HG03521 (cell line): ENCODE measurements around the gene PRR5.
"Not testable (repeated sequence)": the region's sequence is repeated elsewhere in the genome, so short reads cannot be mapped to it uniquely, and the experiment has no call there.

Experiments
- ATAC-seq: cut with Tn5 transposase; IDR thresholded peaks from one replicate; pipeline ENCODE4 v1.9.1; 2021; ENCODE audit warnings: mild to moderate bottlenecking, moderate library complexity; ENCODE audit not compliant: unreplicated experiment

Gene PRR5

DNA sequence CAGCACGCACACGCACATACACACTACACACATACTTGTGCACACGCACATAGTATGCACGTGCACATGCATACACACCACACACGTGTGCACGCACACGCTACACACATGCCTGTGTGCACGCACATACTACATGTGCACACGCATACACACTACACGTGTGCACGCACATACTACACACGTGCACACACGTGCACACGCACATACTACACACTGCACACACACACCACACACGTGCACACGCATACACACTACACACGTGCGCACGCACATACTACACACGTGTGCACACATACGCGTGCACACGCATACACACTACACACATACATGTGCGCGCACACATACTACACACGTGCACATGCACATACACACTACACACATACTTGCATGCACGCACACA is 30.7 kb downstream of the PRR5 start:
- no peak for ATAC-seq

DNA sequence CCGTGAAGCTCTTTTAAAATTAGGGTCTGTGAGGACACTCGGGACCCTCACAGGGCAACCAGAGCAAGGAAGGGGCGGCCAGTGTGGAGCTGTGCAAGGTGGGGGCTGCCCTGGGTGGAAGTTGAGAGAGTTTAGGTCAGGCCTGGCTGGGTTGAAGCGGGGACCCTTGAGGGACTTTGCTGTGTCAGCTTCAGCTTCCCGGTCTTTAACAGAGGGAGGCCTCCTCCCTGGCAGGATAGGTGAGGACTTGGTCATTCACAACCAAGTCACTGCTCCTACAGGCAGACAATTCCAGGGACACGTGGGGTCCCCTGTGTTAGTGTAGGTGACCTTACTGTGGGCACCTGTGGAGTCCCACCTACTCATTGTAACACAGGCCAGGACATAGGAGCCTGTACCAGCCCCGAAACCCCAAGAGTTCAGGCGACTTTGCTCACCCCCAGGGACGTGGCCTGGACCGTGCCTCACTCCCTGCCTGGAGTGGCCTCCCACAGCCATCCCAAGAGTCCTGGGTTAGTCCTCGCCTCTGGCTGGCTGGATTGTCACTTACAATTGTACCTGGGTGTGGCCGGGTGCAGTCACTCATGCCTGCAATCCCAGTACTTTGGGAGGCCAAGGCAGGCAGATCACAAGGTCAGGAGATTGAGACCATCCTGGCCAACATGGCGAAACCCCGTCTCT is 31.6 kb downstream of the PRR5 start:
- ATAC-seq, result no peak

DNA sequence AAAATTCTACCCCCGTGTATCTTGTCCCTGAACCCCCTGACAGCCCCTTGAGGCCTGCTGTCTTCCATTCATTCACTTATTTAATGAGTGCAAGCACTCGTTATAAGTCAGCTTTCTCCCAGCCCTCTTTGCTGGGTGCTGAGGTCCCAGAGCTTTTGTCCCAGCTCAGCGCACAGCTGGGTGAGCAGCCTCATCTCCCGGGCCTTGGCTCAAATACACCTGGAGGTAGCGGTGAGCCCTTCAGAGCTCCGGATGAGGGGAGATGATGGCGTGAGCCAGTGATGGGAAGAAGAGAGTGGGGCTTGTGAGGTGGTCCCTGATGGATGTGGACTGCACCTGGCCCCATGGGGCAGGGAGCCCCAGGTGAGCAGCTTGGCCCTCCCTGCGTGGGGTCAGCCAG is 32.3 kb downstream of the PRR5 start:
- ATAC-seq, result no peak

DNA sequence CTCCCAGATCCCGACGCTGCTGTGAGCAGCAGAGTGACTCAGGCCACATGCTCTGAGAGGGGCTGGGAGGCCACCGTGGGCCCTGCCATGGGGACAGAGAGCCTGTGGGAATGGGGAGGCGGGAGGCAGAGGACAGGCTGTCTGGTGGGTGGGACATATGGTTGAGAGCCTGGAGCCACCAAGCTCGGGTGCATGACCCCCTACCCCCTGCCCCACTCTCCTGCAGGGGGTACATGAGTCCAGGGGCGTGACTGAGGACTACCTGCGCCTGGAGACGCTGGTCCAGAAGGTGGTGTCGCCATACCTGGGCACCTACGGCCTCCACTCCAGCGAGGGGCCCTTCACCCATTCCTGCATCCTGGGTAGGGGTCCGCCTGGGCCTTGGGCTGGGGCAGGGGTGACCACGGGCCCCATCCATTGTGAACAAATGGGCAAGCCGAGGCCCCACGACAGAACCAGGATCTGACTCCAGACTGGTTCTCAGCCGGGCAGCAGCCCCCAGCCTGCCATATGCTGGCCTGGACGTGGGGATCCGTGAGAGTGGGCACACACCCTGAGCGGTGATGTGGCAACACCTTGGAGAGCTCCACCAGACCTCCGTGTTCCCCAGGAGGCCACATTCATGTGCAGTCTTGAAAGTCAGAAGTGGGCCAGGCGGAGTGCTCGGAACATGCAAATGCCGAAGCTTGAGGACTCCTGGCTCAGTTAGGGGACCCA is 33.0 kb downstream of the PRR5 start:
- no peak for ATAC-seq

DNA sequence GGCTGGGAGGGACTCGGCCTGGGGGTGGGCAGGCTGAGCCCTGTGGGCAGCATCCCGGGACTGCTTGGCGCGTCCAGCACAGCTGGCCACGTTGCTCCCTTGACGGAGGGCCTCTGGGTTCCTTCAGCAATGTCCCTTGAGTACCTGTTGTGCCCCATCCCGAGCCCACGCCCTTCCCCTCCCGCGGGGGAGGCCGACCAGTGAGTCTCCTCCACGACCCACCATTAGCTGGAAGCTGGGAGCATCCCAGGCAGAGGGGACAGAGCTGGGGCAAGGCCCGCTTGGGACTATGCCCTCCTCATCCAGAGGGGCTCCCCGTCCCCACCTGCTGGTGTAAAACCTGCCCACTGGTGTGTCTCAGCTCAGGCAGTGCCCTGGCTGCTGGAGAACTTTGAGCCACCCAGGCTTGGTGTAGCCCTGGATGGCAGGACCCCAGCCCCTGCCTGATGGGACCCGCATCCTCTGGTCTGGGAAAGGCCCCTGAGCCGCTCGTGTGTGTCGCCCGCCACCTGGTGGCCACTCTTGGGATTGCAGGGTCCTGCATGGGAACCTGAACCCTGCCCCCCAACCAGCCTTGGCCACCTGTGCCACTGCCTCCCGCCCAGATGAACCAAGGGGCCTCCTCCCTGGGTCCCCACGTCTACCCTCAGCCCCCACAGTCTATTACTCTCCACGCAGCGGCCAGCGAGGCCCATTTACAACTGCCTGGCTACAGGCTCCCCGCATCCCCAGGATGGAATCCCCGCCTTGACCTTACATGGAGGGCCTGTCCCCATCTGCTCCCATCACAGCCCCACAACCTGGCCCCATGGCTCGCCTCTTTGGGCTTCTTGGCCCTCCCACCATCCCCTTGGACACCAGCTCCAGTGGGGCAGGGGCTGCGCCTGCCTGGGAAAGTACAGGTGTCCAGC is 33.8 kb downstream of the PRR5 start:
- no peak for ATAC-seq

DNA sequence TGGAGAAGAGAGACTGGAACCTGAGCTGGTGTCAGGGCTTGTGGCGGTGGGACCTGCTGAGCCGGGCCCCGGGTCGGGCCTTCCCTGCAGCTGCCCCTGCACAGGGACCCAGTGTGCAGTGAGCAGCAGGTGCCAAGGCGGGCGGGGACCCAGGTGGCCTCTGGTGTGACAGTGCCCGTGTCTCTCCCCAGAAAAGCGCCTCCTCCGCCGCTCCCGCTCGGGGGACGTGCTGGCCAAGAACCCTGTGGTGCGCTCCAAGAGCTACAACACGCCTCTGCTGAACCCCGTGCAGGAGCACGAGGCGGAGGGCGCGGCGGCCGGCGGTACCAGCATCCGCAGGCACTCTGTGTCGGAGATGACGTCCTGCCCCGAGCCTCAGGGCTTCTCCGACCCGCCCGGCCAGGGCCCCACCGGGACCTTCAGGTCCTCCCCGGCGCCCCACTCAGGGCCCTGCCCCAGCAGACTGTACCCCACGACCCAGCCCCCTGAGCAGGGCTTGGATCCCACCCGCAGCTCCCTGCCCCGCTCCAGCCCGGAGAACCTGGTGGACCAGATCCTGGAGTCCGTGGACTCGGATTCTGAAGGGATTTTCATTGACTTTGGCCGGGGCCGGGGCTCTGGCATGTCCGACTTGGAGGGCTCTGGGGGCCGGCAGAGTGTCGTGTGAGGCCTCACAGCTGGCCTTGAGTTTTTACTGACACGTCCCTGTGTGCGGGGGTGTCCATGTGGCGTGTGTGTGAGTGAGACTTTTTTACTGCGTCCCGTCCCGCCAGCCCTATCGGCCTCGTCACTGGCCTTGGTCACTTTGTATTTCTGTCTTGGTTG is 34.8 kb downstream of the PRR5 start:
- no peak for ATAC-seq

DNA sequence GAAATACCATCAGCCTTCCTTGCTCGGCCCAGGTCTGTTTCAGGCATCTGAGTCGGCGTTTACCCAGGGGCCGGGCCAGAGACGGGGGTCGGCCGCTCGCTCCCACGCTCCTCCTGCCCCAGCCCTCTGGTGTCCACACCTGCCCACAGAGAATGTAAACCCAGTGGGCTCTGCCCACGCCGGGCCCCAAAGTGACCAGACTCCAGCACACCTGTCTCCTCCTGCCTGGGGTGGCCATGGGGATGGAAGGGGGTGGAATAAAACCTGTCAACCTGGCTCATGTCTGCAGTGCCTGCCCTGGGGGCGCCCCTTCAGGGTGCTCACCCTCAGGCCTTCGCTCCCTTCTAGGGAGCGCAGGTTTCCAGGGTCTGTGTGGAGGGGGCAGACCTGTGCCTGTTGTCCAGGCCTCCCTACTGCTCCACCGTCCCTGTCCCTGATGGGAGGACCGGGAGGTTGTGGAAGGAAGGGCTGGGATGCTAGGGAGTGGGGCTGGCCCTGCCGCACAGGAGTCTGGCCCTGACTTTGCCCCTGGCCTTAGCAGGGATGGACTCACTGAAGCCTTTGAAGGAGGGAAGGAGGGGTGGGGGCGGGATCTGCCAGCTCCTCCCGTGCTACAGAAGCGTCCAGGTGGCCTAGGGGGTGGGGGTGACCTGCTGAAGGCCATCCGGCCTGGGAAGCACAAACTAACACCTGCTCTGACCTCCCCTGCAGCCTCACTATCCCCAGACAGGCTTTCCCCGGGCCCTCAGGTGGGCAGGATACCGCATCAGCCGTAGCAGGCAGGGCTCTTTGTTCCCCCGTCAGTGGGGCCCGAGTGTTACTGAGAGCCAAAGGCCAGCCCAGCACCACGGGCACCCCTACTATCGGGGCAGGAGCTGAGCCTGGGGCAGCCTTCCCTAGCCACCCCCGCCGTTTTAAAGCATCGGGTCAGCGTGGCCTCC is 35.7 kb downstream of the PRR5 start:
- no peak for ATAC-seq

DNA sequence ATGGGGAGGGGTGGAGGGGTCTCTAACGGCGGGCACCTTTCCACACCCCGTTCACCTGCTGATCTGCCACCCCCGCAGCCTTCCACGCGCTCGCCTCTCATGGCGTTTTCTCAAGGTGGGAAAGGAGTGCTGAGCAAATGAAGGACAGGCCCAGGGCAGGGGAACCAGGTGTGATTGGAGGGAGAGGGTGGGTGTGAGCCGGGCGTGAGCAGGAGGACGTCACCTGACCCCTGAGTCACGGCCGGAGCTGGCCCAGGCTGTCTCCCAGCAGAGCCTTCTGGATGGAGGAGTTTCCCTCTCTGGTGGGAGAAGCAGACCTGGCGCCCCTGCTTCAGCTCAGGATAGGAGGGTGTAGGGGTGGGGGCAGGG is 36.3 kb downstream of the PRR5 start:
- no peak for ATAC-seq

DNA sequence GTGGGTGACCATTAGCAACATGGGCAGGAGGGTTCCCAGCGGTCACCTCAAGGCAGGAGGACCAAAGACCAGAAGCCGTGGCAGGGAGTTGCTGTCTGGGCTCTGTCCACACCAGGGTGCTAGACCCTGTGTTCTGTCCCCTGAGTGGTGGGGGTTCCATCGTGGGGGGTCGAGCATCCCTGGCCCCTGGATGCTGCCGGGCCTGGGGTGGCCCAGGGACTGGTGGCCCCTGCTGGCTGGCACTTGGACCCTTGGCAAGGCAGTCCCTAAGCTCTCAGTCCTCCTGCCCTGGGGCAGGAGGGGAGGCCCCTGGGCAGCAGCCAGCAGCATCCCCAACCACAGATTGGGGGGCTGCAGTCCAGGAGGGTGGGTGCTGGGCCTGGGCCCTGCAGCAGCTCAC is 37.0 kb downstream of the PRR5 start:
- no peak for ATAC-seq

DNA sequence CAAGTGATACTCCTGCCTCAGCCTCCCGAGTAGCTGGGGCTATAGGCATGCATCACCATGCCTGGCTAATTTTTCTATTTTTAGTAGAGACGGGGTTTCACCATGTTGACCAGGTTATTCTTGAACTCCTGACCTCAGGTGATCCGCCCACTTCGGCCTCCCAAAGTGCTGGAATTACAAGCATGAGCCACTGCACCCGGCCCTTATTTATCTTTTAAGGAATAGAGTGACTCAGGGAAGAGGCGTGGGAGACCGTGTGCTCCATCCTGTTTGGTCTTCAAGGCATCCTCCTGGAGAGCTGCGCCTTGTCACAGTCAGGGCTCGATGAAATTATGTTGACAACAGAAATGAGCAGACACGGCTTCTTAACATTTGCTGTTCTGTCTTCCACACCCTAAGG is 37.7 kb downstream of the PRR5 start:
- not testable (repeated sequence) for ATAC-seq

DNA sequence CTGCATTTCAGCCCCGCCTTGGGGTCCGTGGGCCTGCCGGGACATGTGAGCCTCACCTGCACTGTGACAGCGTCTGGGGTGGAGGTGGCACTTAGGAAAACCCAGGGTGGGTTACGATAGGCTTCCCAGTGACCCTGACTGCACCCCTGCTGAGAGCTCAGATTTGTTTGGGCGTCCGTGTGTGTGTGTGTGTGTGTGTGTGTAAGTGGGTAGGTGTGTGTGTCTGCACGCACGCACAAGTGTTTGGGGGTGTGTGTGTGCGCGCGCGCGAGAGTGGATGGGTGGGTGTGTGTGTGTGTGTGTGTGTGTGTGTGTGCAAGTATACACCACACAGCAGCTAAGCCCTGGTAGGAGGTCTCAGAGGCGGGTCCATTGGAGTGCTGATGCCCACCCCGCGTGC is 38.3 kb downstream of the PRR5 start:
- no peak for ATAC-seq

DNA sequence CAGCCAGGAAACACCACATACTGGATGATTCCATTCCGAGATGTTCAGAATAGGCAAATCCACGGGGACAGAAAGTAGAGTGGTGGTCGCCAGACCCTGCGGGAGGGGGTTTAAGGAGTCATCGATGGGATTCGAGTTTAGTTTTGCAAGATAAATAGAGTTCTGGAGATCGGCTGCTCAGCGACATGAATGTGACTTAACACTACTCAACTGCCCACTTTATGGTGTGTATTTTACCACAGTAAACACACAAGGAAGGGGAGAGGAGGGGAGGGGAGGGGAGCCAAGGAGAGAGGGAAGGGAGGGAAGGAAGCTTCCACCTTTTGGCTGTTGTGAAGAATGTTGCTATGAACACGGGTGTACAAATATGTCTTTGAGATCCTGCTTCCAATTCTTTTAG is 39.9 kb downstream of the PRR5 start:
- no peak for ATAC-seq

DNA sequence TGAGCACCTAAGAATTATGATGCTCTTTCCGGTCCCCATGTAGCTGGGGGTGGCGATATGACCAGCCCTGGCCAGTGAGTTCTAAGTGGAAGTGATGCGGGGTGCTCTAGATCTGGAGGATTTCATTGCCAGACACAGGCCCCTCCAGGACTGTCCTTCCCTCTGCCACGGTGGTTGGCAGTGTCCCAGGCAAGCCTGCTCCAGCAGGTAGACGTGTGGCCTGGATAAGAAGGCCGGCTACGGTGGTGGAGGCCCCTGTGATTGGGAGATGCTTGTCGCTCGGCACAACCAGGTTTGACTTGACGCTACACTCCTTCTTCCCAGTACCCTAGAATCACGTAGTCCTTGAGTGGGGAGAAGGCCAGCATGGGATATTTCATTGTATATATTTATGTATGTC is 41.2 kb downstream of the PRR5 start:
- no peak for ATAC-seq

DNA sequence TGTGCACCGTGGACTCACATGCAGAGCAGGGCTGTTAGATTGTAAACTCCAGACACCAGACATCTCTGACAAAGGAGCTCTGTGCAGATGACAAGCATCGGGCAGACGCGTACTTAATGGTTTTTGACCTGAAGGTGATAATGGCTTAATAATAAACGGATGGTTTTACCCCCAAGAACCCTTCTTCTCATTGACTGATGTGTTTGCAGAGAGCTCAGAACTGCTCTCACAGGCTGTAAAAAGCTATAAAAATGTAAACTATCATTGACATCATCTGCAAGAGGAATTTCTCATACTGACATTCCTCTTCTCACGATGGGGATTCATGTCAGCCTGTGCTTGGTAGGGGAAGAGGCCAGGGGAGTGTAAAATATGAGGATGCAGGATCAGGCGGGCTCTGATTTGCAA is 41.8 kb downstream of the PRR5 start:
- no peak for ATAC-seq

DNA sequence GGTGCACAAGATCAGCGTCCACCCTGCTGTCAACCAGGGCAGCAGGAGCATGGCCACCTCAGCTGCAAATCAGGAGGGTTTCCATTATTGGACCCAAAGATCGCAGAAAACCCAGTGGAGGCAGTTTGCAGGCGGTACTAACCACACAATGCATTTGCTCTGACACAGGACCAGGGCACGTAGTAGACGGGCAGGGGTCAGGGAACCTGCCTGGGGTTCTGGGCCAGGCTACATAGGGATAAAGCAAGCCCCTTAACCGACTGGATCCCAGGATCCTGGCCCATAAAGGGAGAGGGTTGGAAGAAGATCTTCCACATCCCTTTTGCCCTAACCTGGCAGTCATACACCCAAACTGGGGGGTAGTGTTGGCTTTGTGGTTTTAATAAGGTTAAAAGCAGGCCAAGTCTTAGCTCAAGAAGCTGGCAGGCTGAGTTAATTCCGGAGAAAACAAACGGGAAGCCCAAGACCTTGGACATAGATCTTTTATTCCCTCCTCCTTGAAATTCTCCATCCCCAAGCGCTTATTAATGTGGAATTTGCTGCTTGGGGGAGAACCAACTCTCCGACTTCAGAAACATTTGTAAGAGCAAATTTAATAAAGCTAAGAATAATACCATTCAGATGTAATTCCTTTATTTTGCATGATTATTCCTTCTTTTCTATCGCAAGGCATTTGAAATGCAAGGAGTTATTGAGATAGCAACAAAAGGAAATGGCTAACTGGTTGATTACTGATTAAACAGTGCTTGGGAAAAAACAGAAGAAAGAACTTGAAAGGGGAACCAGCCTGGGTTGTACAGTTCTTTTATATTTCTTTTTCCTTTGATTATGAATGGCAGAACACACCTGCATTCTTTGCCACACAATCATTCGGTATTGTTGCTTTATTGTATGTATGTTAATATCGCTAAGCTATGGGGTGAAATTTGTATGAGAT is 44.1 kb downstream of the PRR5 start:
- no peak for ATAC-seq

DNA sequence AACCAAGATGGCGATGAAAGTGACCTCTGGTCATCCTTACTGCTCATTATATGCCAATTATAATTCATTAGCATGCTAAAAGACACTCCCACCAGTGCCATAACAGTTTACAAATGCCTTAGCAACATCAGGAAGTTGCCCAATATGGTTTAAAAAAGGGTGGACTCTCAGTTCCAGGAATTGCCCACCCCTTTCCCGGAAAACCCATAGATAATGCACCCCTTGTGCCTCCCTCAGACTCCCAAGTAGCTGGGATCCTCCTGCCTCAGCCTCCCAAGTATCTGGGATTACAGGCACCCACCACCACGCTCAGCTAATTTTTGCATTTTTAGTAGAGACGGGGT is 45.8 kb downstream of the PRR5 start:
- not testable (repeated sequence) for ATAC-seq

DNA sequence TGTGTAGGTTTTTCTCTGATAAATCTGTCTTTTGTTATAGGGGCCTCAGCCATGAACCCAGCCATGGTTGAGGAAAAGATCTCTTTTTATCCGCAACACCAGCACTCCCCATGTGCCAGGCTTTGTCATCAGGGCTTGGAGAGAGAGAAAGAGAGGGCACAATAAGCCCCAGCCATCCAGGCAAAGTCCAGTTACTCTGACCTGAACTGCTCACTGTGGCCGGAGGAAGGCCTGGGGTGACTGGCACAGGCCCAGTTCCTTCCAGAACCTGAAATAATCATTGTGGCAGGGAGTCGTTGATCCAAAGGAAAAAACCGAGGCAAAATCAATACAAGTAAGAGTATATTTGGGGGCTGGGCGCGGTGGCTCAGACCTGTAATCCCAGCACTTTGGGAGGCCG is 46.5 kb downstream of the PRR5 start:
- ATAC-seq, result no peak

DNA sequence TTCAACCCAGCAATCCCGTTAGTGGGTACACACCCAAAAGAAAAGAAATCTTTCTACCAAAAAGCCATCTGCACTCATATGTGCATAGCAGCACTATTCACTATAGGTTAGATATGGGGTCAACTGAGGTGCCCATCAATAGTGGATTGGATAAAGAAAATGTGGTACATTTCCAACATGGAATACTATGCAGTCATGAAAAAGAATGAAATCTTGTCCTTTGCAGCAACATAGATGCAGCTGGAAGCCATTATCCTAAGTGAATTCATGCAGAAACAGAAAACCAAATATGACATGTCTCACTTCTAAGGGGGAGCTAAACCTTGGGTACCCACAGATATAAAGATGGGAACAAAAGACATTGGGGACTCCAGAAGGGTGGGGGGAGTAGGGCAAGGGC is 48.5 kb downstream of the PRR5 start:
- ATAC-seq, result no peak
